K562 (cell line): ENCODE measurements around the gene COASY. TPM values are rescaled to one million over a fixed set of nuclear protein-coding genes. Genes with fewer than 3 reads are reported as not detected.
A peak's percentile ranks its signal among the peaks of the same experiment; 100 is the strongest.

ENCODE experiments used
- BRD4 ChIP-seq: fragments of 200-600 bp; sonication (generic); IDR thresholded peaks from 2 replicates; pipeline ENCODE4 v1.6.1; 2017; ENCODE audit warnings: inconsistent platforms
- CREM ChIP-seq: IDR thresholded peaks from 2 replicates; pipeline ENCODE4 v1.6.1; 2014; ENCODE audit warnings: antibody characterized with exemption, low read depth
- E2F8 ChIP-seq: fragments of 450-650 bp; IDR thresholded peaks from 2 replicates; pipeline ENCODE4 v1.7.1; 2018; ENCODE audit warnings: mild to moderate bottlenecking, low read depth; ENCODE audit not compliant: partially characterized antibody
- HCFC1 ChIP-seq: IDR thresholded peaks from 2 replicates; pipeline ENCODE4 v1.6.1; 2012; ENCODE audit warnings: low read depth, low read length, improper control_type of control experiment
- MAX ChIP-seq: sonication (generic); formaldehyde crosslinking; IDR thresholded peaks from 2 replicates; pipeline ENCODE4 v1.9.0; 2022; ENCODE audit warnings: mild to moderate bottlenecking, missing genetic modification reagents
- PRDM10 ChIP-seq: fragments of 450-650 bp; IDR thresholded peaks from 2 replicates; pipeline ENCODE4 v1.6.1; 2018; ENCODE audit not compliant: partially characterized antibody
- SMARCA5 ChIP-seq: fragments of 450-650 bp; IDR thresholded peaks from 2 replicates; pipeline ENCODE4 v1.6.1; 2016
- TFAP4 ChIP-seq: sonication (generic); formaldehyde crosslinking; IDR thresholded peaks from 2 replicates; pipeline ENCODE4 v1.8.0; 2022; ENCODE audit warnings: missing genetic modification reagents, mild to moderate bottlenecking, moderate library complexity, borderline replicate concordance
- TRIM25 ChIP-seq: fragments of 450-650 bp; IDR thresholded peaks from 2 replicates; pipeline ENCODE4 v1.7.0; 2016; ENCODE audit warnings: borderline replicate concordance
- VEZF1 ChIP-seq: fragments of 200-800 bp; sonication (Bioruptor generic); IDR thresholded peaks from 2 replicates; pipeline ENCODE4 v1.6.1; 2017; ENCODE audit warnings: missing genetic modification characterization, missing compliant biosample characterization
- YY1 ChIP-seq, 3 experiments: IDR thresholded peaks; 2 replicates each; pipeline ENCODE4 v1.6.1; 2011; ENCODE audit warnings: low read length in 2 of 3, mild to moderate bottlenecking in 2 of 3, moderate library complexity in 2 of 3, borderline replicate concordance in 1 of 3, control low read depth in 1 of 3, low read depth in 1 of 3; ENCODE audit not compliant: insufficient read depth in 3 of 3, insufficient replicate concordance in 2 of 3, control insufficient read depth in 1 of 3, insufficient read length in 1 of 3; ENCODE audit errors: extremely low read depth in 1 of 3
- ZBTB7A ChIP-seq: IDR thresholded peaks from 2 replicates; pipeline ENCODE4 v1.6.1; 2011; ENCODE audit warnings: low read depth, mild to moderate bottlenecking, low read length, moderate library complexity, borderline replicate concordance; ENCODE audit not compliant: control insufficient read depth
- ZNF408 ChIP-seq: fragments of 250-450 bp; sonication (Bioruptor Pico); IDR thresholded peaks from 2 replicates; pipeline ENCODE4 v1.4.0; 2020; ENCODE audit warnings: low read depth, mild to moderate bottlenecking, moderate library complexity
- polyA plus RNA-seq, 8 experiments: library from polyadenylated mRNA; depleted of rRNA in 4 of 8; stranded (reverse) in 5 of 8; unstranded in 3 of 8; fragments of >200 nt; fragmentation: Nextera tagmentation in 2 of 8; fragmentation: Illumina TruSeq in 1 of 8; extraction: Ambion mirVana in 2 of 8; extraction: Trizol in 1 of 8; gene quantifications; 2 replicates each; pipeline versions ENCODE4 v1.2.1 to v1.2.3, GENCODE V29; 2011 to 2014; ENCODE audit warnings: inconsistent platforms in 1 of 8, missing spikeins in 1 of 8
- total RNA-seq, 7 experiments: library from RNA; depleted of rRNA in 6 of 7; stranded (reverse); fragments of >200 nt in 6 of 7; fragmentation: Illumina TruSeq in 2 of 7; extraction: Trizol in 2 of 7; gene quantifications; 2 replicates each; pipeline versions ENCODE4 v1.2.1 to v1.2.3, GENCODE V29; 2011 to 2021; ENCODE audit warnings: low replicate concordance in 1 of 7

The COASY gene
- total and polyA plus RNA-seq, 9 of the 15 experiments (the other 6 are each of a cell fraction or from before 2014, with no cell fraction given) = 25.4 to 175 (median 62.3) TPM

- TF ChIP-seq MAX (CRISPR knock-in tag) (peak; percentile 12; the same call in 1 of the 2 replicates), SMARCA5 (0 out of 2 replicates have a peak, but pooled peaks have one; percentile 10), CREM (peak; percentile 78; the same call in 1 of the 2 replicates), TRIM25 (peak; percentile 55), HCFC1 (0 out of 2 replicates have a peak, but pooled peaks have one; percentile 42), ZBTB7A (peak; percentile 27), BRD4 (0 out of 2 replicates have a peak, but pooled peaks have one; percentile 21), E2F8 (peak; percentile 12), PRDM10 (peak; percentile 32), ZNF408 (CRISPR knock-in tag) (no peak), TFAP4 (CRISPR knock-in tag) (peak; percentile 40; the same call in 1 of the 2 replicates), VEZF1 (CRISPR knock-in tag) (peak; percentile 72), YY1 (IDR thresholded peaks at IDR 0.05; ENCODE audit: borderline replicate concordance in 1 of 3, control insufficient read depth in 1 of 3, extremely low read depth in 1 of 3, insufficient read depth in 3 of 3, insufficient read length in 1 of 3, insufficient replicate concordance in 2 of 3, low read depth in 1 of 3, low read length in 2 of 3) (peak in 2 of 3 experiments; percentile 16 to 17)
Observed at GRCh38 chr17:42578282-42578869, 16.4 kb downstream of the COASY start (continued).
